ENCODE measurements around the gene CCDC40.

The CCDC40 gene

DNA sequence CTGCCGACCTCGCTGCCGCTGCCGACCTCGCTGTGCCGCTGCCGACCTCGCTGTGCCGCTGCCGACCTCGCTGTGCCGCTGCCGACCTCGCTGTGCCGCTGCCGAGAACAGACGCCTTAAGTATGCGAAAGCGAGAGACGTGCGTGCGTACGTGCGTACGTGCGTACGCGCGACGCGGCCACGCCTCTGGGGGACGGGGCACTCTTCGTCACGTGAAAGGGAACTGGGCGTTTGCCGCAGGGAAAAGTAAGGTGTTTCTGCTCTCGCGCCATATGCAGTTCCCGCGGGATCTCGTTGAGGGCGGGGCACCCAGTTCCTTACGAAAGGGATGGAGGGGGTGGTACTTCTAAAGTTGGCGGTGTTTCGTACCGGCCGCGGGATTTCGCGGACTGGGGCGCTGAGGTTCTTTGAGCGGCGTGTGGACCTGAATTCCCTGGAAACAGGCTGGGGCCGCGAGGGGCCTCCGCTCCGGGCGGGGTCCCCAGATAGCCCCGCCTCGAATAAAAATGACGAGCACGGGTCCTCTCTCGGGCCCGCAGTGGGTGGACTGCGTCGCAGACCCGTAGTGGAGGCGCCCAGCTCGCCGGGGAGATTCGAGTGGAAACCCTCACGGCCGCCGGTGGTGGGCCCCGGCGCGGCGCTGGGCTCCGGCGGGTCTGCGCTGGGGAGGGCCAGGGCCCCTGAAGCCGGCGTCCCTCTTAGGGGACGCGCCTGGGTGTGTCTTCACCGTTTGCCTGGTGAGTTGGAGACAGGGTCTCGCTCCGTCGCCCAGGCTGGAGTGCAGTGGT, 110.8 kb downstream of the CCDC40 start, which contains the start of gene EIF4A3:
EIF4A3 (minus strand) TSS at position 94 of the 788 bp plus-strand sequence. CDS start 167 bp downstream, outside the sequence.
- peak; percentile 94 for DNase-seq
